Neutrophil (primary cell): Measurements from ENCODE around the gene OR5AU1.

Source experiments
- H3K27ac ChIP-seq: fragments of 200-600 bp; sonication (generic); 2 replicates; pipeline ENCODE4 v1.5.1; 2016; ENCODE audit warnings: mild to moderate bottlenecking, moderate library complexity
- H3K27me3 ChIP-seq: fragments of 200-600 bp; sonication (generic); 2 replicates; pipeline ENCODE4 v1.6.0; 2016; ENCODE audit warnings: mild to moderate bottlenecking
- H3K36me3 ChIP-seq: fragments of 200-600 bp; sonication (generic); 2 replicates; pipeline ENCODE4 v1.5.1; 2017
- H3K4me1 ChIP-seq, 2 experiments: fragments of 200-600 bp in 1 of 2; sonication (generic) in 1 of 2; 1 replicate in 1 of 2; 2 replicates in 1 of 2; pipeline versions ENCODE4 v1.5.1 to v1.6.1; 2013 to 2016; ENCODE audit warnings: low read depth in 1 of 2, low read length in 1 of 2, mild to moderate bottlenecking in 1 of 2, moderate library complexity in 1 of 2; ENCODE audit not compliant: control insufficient read depth in 1 of 2, insufficient read depth in 1 of 2
- H3K4me3 ChIP-seq, 2 experiments: fragments of 200-600 bp in 1 of 2; sonication (generic) in 1 of 2; 1 replicate in 1 of 2; 2 replicates in 1 of 2; pipeline ENCODE4 v1.5.1; 2013 to 2016; ENCODE audit warnings: low read depth in 1 of 2, low read length in 1 of 2, mild to moderate bottlenecking in 1 of 2, moderate library complexity in 1 of 2
- H3K9me3 ChIP-seq: fragments of 200-600 bp; sonication (generic); 2 replicates; pipeline ENCODE4 v1.5.1; 2016
- CTCF ChIP-seq: fragments of 200-600 bp; sonication (generic); IDR thresholded peaks from 2 replicates; pipeline ENCODE4 v1.5.1; 2016; ENCODE audit warnings: antibody characterized with exemption

The OR5AU1 gene

GRCh38 chr14:21191261-21191808 is 35.5 kb upstream of the OR5AU1 start:
- Histone ChIP-seq H3K9me3 (no peaks in the 10 kb centered on the region), H3K4me1 (peaks cover 10 to 12% of the 10 kb centered on the region in 2 experiments), H3K36me3 (no peaks in the 10 kb centered on the region), H3K4me3 (peak overlapping the region in 1 of 2 experiments; percentile 53), H3K27me3 (no peaks in the 10 kb centered on the region), H3K27ac (no peak overlapping the region)
- no peak for TF ChIP-seq CTCF

GRCh38 chr14:21185491-21185890 is 29.6 kb upstream of the OR5AU1 start:
- Histone ChIP-seq H3K9me3 (no peaks in the 10 kb centered on the region), H3K27ac (no peak overlapping the region), H3K4me1 (no peaks in the 10 kb centered on the region), H3K27me3 (no peaks in the 10 kb centered on the region), H3K4me3 (no peak overlapping the region), H3K36me3 (no peaks in the 10 kb centered on the region)
- TF ChIP-seq CTCF, result no peak

- Histone ChIP-seq H3K36me3 (no peaks in the 10 kb centered on the region), H3K4me1 (no peaks in the 10 kb centered on the region), H3K9me3 (no peaks in the 10 kb centered on the region), H3K27me3 (no peaks in the 10 kb centered on the region), H3K27ac (no peak overlapping the region), H3K4me3 (no peak overlapping the region)
- TF ChIP-seq CTCF, result no peak
These were observed 28.4 kb upstream of the OR5AU1 start for GRCh38 chr14:21184254-21184653.

GRCh38 chr14:21182166-21182565 is 26.3 kb upstream of the OR5AU1 start:
- TF ChIP-seq CTCF, result no peak

GRCh38 chr14:21171128-21171527 is 15.3 kb upstream of the OR5AU1 start:
- TF ChIP-seq CTCF, result no peak
- H3K4me3 ChIP-seq, result no peak overlapping the region
- no peaks in the 10 kb centered on the region for H3K9me3 ChIP-seq
- H3K4me1 ChIP-seq, result no peaks in the 10 kb centered on the region
- H3K27me3 ChIP-seq, result peaks cover 12% of the 10 kb centered on the region
- no peaks in the 10 kb centered on the region for H3K36me3 ChIP-seq
- no peak overlapping the region for H3K27ac ChIP-seq

More at GRCh38 chr14:21182166-21182565, 26.3 kb upstream of the OR5AU1 start:
- no peaks in the 10 kb centered on the region for H3K9me3 ChIP-seq
- no peak overlapping the region for H3K4me3 ChIP-seq
- no peak overlapping the region for H3K27ac ChIP-seq
- no peaks in the 10 kb centered on the region for H3K36me3 ChIP-seq
- H3K4me1 ChIP-seq, result no peaks in the 10 kb centered on the region
- H3K27me3 ChIP-seq, result no peaks in the 10 kb centered on the region

GRCh38 chr14:21169573-21169972 is 13.7 kb upstream of the OR5AU1 start:
- Histone ChIP-seq H3K4me3 (no peak overlapping the region), H3K27ac (no peak overlapping the region), H3K27me3 (peaks cover 22% of the 10 kb centered on the region), H3K4me1 (no peaks in the 10 kb centered on the region), H3K9me3 (no peaks in the 10 kb centered on the region), H3K36me3 (no peaks in the 10 kb centered on the region)
- no peak for TF ChIP-seq CTCF
